NCI-H2196 treated with DMSO at 0.1 percent for 48 hours (cell line): ENCODE data around the gene DDAH1.

Experiments
- DNase-seq: peaks from one replicate; lab custom pipeline; 2025; ENCODE audit not compliant: unreplicated experiment; lab: John Stamatoyannopoulos, UW

The DDAH1 gene

GRCh38 chr1:85397490-85398032 lies 67.4 kb downstream of the DDAH1 start:
- DNase-seq, result no peak

GRCh38 chr1:85396194-85396593 lies 68.8 kb downstream of the DDAH1 start:
- no peak for DNase-seq

GRCh38 chr1:85394130-85394529 lies 70.8 kb downstream of the DDAH1 start:
- DNase-seq, result no peak

GRCh38 chr1:85393490-85393889 lies 71.5 kb downstream of the DDAH1 start:
- DNase-seq, result no peak

- no peak for DNase-seq
Observed at GRCh38 chr1:85388416-85388815, 76.5 kb downstream of the DDAH1 start.

GRCh38 chr1:85387781-85388180 lies 77.2 kb downstream of the DDAH1 start:
- no peak for DNase-seq

GRCh38 chr1:85386068-85386722 lies 78.8 kb downstream of the DDAH1 start:
- DNase-seq, result no peak

GRCh38 chr1:85379203-85380136 lies 85.5 kb downstream of the DDAH1 start:
- DNase-seq, result no peak

- DNase-seq, result no peak
Observed at GRCh38 chr1:85378534-85378933, 86.4 kb downstream of the DDAH1 start.

GRCh38 chr1:85376356-85376755 lies 88.6 kb downstream of the DDAH1 start:
- no peak for DNase-seq

- DNase-seq, result no peak
Observed at GRCh38 chr1:85375493-85375892, 89.5 kb downstream of the DDAH1 start.

GRCh38 chr1:85374160-85374559 lies 90.8 kb downstream of the DDAH1 start:
- DNase-seq, result no peak

- no peak for DNase-seq
Observed at GRCh38 chr1:85373378-85373708, 91.6 kb downstream of the DDAH1 start.

GRCh38 chr1:85372683-85373377 lies 92.1 kb downstream of the DDAH1 start:
- no peak for DNase-seq

- DNase-seq, result no peak
Observed at GRCh38 chr1:85371021-85371420, 93.9 kb downstream of the DDAH1 start.

- no peak for DNase-seq
Observed at GRCh38 chr1:85368073-85368770, 96.7 kb downstream of the DDAH1 start.

GRCh38 chr1:85366391-85367170 lies 98.4 kb downstream of the DDAH1 start:
- DNase-seq, result no peak

- DNase-seq, result no peak
Observed at GRCh38 chr1:85365851-85366250, 99.1 kb downstream of the DDAH1 start.

- no peak for DNase-seq
Observed at GRCh38 chr1:85363521-85363920, 101.4 kb downstream of the DDAH1 start.

GRCh38 chr1:85363092-85363491 lies 101.9 kb downstream of the DDAH1 start:
- DNase-seq, result no peak
